ENCODE measurements around the gene PXDN. TPM values are rescaled to one million over a fixed set of nuclear protein-coding genes. Genes with fewer than 3 reads are reported as not detected.

The PXDN gene
- total RNA-seq, 1 experiment from 2014 or later = 96.1 TPM

GRCh38 chr2:1613731-1614354, 130.5 kb downstream of the PXDN start:
- Mint-ChIP-seq H3K4me3 (ENCODE audit: unreplicated experiment) (peak overlapping the region; percentile 22), H3K4me1 (ENCODE audit: insufficient read depth, unreplicated experiment) (peaks cover 25% of the 10 kb centered on the region), H3K27me3 (ENCODE audit: insufficient read depth, unreplicated experiment) (no peaks in the 10 kb centered on the region), H3K36me3 (ENCODE audit: insufficient read depth, unreplicated experiment) (no peaks in the 10 kb centered on the region), H3K27ac (ENCODE audit: low read depth, unreplicated experiment) (peak overlapping the region; percentile 63), H3K9me3 (ENCODE audit: unreplicated experiment) (no peaks in the 10 kb centered on the region)
- ChIA-PET POLR2A (interaction anchor here (1.2 to 2.0 kb wide), 3 partner anchors 11 to 62 kb away, joined by 4 to 17 read pairs (median 8); no protein-coding TSS in a partner anchor), CTCF (interaction anchor here (0.7 to 1.8 kb wide), 2 partner anchors 12 to 62 kb away, joined by 4 to 5 read pairs; no protein-coding TSS in a partner anchor)
- no TSS peak for BruUV-seq (replicated peaks)
- TF ChIP-seq, protein P1, sequence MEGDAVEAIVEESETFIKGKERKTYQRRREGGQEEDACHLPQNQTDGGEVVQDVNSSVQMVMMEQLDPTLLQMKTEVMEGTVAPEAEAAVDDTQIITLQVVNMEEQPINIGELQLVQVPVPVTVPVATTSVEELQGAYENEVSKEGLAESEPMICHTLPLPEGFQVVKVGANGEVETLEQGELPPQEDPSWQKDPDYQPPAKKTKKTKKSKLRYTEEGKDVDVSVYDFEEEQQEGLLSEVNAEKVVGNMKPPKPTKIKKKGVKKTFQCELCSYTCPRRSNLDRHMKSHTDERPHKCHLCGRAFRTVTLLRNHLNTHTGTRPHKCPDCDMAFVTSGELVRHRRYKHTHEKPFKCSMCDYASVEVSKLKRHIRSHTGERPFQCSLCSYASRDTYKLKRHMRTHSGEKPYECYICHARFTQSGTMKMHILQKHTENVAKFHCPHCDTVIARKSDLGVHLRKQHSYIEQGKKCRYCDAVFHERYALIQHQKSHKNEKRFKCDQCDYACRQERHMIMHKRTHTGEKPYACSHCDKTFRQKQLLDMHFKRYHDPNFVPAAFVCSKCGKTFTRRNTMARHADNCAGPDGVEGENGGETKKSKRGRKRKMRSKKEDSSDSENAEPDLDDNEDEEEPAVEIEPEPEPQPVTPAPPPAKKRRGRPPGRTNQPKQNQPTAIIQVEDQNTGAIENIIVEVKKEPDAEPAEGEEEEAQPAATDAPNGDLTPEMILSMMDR (IDR thresholded peaks at IDR 0.05; ENCODE audit: unreplicated experiment) = no peak
- intact Hi-C loops (cut with micrococcal nuclease) = loop anchor here (10.0 kb wide), 1 partner anchor 59 kb away; no protein-coding TSS in a partner anchor
- DNase-seq (ENCODE audit: unreplicated experiment) = peak; percentile 86

- BruUV-seq (replicated peaks) = no TSS peak
- H3K4me3 Mint-ChIP-seq (ENCODE audit: unreplicated experiment) = no peak overlapping the region
- H3K9me3 Mint-ChIP-seq (ENCODE audit: unreplicated experiment) = no peaks in the 10 kb centered on the region
- no peaks in the 10 kb centered on the region for H3K36me3 Mint-ChIP-seq (ENCODE audit: insufficient read depth, unreplicated experiment)
- intact Hi-C loops (cut with micrococcal nuclease) = loop anchor here (10.0 kb wide), 1 partner anchor 58 kb away; no protein-coding TSS in a partner anchor
- POLR2A ChIA-PET = interaction anchor here (1.7 to 2.0 kb wide), 2 partner anchors 12 to 16 kb away, joined by 8 to 17 read pairs; no protein-coding TSS in a partner anchor
- CTCF ChIA-PET = interaction anchor here (1.8 kb wide), 1 partner anchor 61 kb away, joined by 5 read pairs; no protein-coding TSS in a partner anchor
- no peaks in the 10 kb centered on the region for H3K27me3 Mint-ChIP-seq (ENCODE audit: insufficient read depth, unreplicated experiment)
- TF ChIP-seq, protein P1 (IDR thresholded peaks at IDR 0.05; ENCODE audit: unreplicated experiment) = no peak
- no peak overlapping the region for H3K27ac Mint-ChIP-seq (ENCODE audit: low read depth, unreplicated experiment)
- DNase-seq (ENCODE audit: unreplicated experiment) = no peak
- H3K4me1 Mint-ChIP-seq (ENCODE audit: insufficient read depth, unreplicated experiment) = peaks cover 29% of the 10 kb centered on the region
Observed at GRCh38 chr2:1613078-1613445, 131.3 kb downstream of the PXDN start.

DNA sequence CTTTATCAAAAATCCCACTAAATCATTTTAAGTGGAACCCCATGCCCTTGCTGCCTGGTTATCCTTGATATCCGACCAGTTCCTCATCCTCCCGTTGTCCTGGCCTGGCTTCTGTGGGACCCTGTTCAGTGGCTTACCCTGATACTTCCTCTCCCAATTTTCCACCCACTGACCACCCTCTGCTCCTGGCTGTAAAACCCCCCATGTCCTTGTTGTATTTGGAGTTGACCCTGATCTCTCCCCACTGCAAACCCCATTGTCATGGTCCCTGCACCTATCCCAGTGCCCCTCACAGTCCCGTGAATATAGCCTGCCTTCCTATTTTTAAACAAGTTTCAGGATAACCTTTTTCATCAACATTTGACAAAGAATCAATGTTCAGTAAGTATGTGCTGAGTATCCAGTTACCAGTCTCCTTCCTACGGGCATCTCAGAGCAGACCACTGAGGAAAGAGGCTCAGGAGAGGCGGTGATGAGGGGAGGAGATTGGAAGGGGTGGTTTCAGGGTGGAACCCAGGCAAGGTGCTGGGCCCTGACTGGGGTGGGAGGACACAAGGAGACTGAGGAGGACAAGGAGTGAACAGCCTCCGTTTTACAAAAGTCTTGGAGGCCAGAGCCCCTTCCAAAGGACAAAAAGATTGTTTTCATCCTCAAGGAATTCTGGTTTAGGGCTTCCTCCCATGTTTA, 131.8 kb downstream of the PXDN start:
- no TSS peak for BruUV-seq (replicated peaks)
- intact Hi-C loops (cut with micrococcal nuclease) = loop anchor here (10.0 kb wide), 1 partner anchor 58 kb away; no protein-coding TSS in a partner anchor
- ChIA-PET POLR2A (interaction anchor here (1.7 to 2.0 kb wide), 2 partner anchors 13 to 17 kb away, joined by 8 to 17 read pairs; no protein-coding TSS in a partner anchor), CTCF (interaction anchor here (0.7 kb wide), 1 partner anchor 65 kb away, joined by 4 read pairs; no protein-coding TSS in a partner anchor)
- TF ChIP-seq, protein P1 (IDR thresholded peaks at IDR 0.05; ENCODE audit: unreplicated experiment) = no peak
- Mint-ChIP-seq H3K4me1 (ENCODE audit: insufficient read depth, unreplicated experiment) (peaks cover 30% of the 10 kb centered on the region), H3K27me3 (ENCODE audit: insufficient read depth, unreplicated experiment) (no peaks in the 10 kb centered on the region), H3K36me3 (ENCODE audit: insufficient read depth, unreplicated experiment) (no peaks in the 10 kb centered on the region), H3K9me3 (ENCODE audit: unreplicated experiment) (no peaks in the 10 kb centered on the region), H3K27ac (ENCODE audit: low read depth, unreplicated experiment) (no peak overlapping the region), H3K4me3 (ENCODE audit: unreplicated experiment) (no peak overlapping the region)
- DNase-seq (ENCODE audit: unreplicated experiment) = no peak

- ChIA-PET POLR2A (no interaction called here), CTCF (interaction anchor here (0.7 kb wide), 1 partner anchor 65 kb away, joined by 4 read pairs; no protein-coding TSS in a partner anchor)
- Mint-ChIP-seq H3K27ac (ENCODE audit: low read depth, unreplicated experiment) (no peak overlapping the region), H3K9me3 (ENCODE audit: unreplicated experiment) (no peaks in the 10 kb centered on the region), H3K36me3 (ENCODE audit: insufficient read depth, unreplicated experiment) (no peaks in the 10 kb centered on the region), H3K4me3 (ENCODE audit: unreplicated experiment) (no peak overlapping the region), H3K4me1 (ENCODE audit: insufficient read depth, unreplicated experiment) (peaks cover 35% of the 10 kb centered on the region), H3K27me3 (ENCODE audit: insufficient read depth, unreplicated experiment) (no peaks in the 10 kb centered on the region)
- TF ChIP-seq, protein P1 (IDR thresholded peaks at IDR 0.05; ENCODE audit: unreplicated experiment) = no peak
- intact Hi-C loops (cut with micrococcal nuclease) = loop anchor here (10.0 kb wide), 1 partner anchor 57 kb away; no protein-coding TSS in a partner anchor
- no peak for DNase-seq (ENCODE audit: unreplicated experiment)
- no TSS peak for BruUV-seq (replicated peaks)
Observed at GRCh38 chr2:1611886-1612285, 132.4 kb downstream of the PXDN start.
